Ammon's horn (tissue), 1 donor: Measurements from ENCODE around the gene DCLK1.
A peak's percentile ranks its signal among the peaks of the same experiment; 100 is the strongest.
"Not testable (repeated sequence)": the region's sequence is repeated elsewhere in the genome, so short reads cannot be mapped to it uniquely, and the experiment has no call there.

ENCODE experiments used
- DNase-seq: peaks from one replicate; pipeline ENCODE4 v3.0.0-alpha.2; 2016; ENCODE audit warnings: low spot score

DCLK1 gene

DNA sequence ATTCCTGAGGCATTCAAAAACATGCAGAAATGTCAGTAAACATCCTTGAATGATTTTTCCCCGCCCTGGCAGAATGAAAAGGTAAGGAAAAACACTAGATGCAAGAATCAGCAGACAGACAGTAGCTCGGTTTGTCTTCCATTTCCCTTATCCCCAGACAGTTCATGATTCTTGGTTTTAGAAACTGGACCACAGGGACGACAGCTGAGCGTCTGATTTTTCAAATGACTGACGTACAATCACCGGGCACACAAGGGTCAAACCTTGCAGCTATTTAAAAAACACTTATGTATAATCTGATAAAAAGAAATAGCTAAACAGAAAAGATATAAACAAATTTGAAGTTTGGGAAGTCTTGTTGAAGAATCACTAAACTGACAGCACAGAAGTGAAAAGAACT is 47.1 kb downstream of the DCLK1 start:
- no peak for DNase-seq

DNA sequence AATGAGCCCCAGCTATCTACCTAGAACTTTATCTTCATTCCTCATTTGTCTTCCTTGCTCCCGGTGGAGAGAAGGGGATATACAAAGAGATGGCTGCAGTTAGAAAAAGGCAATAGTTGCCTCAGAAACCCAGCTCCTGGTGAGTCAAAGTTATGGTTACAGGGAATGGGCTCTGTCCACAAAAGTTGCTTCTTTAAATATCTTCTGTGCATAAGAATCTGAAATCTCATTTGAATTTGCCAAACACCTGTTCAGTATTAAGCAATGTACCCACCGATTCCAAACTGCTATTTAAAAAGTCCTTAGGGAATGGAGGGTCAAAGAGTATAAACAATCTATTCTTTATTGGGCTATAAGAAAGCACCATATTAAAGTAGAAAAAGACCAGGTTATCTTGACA is 48.4 kb downstream of the DCLK1 start:
- DNase-seq, result no peak

DNA sequence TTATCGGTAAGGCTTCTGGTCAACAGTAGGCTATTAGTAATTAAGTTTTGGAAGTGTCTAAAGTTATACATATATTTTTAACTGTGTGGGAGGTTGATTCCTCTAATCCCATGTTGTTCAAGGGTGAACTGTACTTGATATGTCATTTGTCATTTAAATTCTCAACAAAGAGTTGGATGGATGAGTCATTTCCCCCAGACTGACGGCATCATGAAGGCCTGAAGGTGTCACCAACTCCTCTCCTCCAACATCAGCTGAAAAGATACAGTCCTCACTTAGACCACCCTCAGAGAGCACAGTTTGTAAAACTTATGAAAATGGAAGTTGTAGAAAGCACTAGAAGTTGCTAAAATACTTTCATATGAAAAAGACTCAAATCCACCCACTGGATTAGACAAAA is 48.8 kb downstream of the DCLK1 start:
- no peak for DNase-seq

DNA sequence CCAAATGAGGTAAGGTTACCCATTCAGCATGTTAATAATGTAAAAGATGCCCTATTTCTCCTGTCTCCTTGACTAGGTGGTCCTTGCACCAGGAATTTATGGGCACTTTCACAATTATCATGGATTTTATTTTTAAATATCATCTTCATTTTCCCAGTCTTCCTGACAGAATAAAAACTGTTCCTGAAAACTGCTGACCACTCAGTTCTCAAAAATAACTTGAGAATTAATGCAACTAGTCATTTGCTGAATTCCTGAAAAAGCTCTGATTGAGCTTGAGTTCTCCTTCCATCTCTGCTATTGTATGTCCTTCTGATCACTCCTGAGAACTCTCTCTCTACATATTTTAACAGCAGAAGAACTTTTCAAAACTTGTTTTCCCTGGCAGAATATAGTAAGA is 55.0 kb downstream of the DCLK1 start:
- no peak for DNase-seq

DNA sequence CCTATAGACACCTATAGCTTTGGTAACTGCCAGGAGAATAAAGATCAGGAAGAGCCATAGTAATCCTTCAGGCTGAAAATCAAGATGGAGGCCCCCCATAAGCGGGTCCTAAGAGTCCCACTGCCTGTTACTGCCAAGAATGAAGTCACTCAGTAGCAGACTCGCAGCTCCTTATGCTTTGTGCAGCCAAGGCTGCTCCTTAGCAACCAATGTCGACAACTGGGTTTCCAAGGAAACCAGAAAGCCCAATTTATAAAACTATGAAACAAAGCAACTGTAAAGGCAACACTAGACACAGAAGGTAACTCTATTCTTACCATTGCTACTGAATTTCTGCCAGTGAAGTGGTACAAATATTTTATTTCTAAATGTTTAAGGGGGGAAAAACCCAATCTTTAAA is 56.5 kb downstream of the DCLK1 start:
- DNase-seq, result peak; percentile 75

DNA sequence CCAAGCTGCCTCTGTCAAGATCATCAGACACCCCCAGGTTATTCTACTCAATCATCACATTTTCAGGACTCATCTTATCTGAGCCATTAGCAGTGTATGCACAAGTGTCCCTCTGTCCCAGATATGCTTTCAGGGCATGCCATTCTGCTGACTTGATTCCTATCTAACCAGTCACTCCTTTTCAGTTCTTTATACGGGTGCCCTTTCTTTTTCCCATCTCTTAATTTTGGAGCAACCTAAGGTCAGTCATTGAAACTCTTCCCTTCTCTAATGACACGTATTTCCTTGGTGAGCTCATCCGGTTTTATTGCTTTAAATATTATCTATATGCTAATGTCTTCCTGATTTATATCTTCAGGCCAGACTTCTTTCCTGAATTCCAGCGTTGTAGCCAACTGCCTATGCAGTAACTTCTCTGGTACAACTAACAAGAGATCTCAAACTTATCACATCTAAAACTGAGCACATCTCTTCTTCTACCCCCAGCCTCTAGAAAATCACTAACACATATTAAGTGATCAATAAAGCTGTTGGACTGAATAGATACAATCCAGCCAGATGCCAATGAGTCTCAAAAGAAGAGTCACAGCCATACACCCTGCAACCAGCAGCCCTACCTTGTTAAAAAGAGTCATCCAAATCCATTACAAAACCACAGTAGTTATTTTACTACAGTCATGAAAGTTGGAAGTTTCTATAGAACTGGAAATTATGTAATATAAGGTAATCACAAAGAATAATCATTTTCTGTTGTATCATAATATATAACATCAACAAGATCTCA is 58.8 kb downstream of the DCLK1 start:
- no peak for DNase-seq

DNA sequence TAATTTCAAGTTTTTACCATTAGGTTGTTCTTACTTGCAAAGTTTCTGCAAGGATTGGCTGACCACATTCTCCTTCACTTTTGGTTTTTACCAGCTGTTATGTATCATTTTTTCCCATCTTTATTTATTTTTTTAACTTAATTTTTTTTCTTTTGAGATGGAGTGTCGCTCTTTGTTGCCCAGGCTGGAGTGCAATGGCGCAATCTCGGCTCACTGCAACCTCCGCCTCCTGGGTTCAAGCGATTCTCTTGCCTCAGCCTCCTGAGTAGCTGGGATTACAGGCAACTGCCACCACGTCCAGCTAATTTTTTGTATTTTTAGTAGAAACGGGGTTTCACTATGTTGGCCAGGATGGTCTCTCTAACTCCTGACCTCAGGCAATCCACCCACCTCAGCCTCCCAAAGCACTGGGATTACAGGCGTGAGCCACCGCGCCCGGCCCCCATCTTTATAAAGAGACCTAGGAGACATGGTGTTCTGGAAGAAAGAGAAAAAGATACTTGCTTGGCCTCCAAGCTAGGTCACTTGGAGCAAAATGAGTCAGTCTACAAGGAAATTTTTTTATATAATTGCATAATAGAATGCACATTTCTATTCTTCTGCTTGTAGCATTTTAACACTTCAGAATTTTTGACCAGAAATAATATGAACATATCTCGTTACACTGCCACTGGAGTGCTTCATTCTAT is 60.5 kb downstream of the DCLK1 start:
- DNase-seq, result not testable (repeated sequence)

DNA sequence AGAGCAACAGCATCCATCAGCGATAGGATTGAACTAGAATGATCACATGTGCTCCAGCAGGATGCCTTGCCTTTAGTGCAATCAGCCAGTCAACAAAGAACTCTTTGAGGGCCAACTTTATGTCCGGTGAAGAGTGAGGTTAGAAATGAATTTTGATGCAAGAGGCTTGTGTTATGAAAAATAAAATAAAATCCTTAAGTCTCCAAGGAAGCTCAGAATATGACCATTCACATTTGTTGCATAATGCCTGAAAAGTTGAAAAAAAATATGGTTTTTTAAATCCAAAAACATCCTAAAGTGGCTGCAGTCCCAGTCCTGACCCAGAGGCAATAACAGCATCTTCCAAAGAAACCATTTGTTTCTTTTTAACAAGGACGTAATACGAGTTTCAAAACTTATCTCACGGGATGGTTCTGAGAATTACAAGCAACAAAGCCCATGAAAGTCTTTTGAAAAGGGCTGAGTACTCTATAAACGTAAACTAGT is 61.3 kb downstream of the DCLK1 start:
- DNase-seq, result no peak

DNA sequence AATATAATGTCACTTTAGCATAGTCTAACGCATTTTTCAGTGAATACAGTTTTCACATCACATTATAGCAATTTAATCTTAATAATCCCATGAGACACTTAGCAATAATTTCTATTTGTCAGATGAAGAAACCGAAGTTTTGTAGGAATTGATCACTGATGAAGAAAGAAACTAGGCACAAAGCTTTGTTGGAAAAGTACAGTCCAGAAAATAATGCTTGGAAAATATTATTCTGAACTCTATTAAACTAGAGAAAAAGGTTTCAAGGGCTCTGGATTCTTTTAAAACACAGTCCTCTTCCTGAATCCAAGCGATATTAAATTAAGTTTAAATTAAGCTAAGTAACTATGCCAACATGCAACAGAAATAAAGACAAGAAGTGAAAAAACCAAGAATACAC is 62.2 kb downstream of the DCLK1 start:
- no peak for DNase-seq

DNA sequence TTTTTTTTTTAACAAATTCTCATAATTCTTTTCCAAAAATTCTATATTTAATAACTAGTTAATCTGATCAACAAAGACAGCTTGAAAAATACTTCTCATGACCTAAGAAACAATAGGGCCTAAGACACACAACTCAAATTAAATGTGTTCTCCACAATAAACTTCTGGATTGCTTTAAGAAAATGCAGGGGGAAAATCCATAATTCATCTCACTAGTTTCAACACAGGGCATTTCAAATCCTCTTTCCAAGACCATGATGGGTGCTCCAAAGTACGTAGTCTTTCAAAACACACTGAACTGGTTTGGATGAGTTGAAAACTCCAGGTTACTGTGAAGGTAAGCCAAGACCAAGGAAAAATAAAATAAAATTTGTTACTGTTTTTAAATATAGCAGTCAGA is 62.6 kb downstream of the DCLK1 start:
- no peak for DNase-seq

DNA sequence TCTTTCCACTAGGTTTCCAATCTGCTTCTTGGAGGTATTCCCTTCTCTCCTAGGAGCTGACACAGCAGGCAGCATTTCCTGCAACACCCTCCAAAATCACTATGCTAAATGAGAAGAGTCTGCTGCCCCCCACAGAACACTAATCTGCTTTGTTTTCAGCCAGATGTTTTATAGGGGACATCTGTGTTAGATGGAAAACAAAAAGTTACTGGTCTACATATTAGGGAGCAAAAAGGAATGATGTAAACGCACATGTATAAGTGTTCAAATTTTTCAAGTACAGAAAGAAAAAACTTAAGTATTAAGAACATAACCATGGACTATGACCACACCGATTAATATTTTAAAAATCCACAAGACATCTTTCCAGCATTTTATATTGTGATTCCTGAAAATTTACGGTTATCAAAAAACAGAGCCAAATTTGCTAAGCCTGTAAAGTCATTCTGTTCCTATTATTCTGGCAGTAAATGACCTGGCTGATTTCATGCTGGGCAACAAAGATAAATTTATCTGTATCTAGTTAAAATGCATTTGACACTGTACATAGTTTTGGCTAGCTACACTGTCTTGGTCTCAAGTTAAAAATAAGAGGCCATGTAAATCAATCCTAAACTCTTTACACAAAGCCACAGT is 63.3 kb downstream of the DCLK1 start:
- DNase-seq, result no peak

DNA sequence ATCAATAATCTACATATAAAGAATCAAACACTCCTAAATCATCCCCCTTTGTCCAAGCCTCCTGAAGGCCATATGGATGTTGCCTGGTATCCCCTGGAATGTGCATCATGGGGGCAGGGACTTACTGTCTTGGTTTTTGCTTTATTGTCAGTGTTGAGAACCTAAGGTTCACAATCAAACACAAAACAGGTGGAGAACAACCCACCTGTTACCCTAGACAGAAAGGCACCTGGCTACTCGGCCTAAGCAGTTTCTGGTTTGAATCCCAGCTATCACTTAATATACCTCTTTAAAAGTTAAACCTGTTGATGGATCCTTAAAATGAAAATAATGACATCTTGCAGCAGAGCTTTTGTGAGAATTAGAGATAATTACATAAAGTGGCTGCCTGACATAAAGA is 68.9 kb downstream of the DCLK1 start:
- DNase-seq, result no peak

DNA sequence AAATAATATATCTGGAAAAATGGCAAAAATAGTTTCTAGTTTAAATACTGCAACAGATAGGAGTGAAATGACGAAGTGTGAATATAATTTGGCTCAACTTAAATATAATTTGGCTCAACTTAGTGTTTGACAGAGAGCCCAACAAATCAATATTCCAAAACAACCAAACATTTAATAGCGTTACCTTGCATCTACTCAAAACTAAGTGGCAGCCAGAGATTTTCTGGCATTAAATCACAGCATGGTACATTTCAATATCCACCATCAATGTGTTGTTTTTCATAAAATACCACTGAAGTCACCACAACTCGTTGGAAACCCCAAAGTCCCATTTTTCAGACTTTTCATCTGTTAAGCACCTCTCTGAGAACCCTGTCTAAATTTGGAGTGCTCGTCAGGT is 69.6 kb downstream of the DCLK1 start:
- DNase-seq, result no peak

DNA sequence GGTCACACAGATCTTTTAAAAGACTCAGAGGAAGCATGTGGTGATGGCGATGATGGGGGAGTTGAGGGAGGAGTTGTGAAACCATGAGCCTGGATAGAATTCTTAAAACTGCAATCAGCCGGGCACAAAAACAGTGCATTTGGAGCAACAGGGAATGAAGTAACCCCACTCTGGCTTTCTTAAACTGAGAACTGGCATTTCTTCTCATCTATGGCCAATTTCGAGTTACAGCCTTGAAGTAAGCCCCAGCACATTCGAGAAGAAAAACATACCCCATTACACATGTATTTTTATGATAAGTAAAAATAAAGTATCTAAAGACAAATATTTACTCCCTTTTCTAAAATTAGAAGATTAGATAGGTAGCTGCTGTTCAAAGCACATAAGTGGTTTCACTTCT is 70.1 kb downstream of the DCLK1 start:
- no peak for DNase-seq

DNA sequence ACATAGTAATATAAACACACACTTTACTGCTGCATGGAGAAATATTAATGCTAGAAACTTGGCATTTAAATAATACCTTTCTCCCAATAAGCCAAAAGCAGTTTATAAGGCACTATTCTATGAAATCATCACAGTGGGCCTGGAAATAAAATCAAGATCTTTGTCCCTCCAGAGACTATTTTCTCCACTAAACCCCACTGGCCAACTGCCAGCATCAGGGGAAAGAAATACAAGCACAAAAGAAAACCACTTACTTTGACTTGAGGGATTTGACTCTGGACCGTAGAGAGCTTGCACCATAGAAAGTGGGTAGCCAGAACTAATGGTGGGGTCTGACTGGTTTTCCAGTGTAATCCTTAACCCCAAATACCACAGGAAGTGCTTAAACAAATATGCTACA is 71.9 kb downstream of the DCLK1 start:
- DNase-seq, result no peak

DNA sequence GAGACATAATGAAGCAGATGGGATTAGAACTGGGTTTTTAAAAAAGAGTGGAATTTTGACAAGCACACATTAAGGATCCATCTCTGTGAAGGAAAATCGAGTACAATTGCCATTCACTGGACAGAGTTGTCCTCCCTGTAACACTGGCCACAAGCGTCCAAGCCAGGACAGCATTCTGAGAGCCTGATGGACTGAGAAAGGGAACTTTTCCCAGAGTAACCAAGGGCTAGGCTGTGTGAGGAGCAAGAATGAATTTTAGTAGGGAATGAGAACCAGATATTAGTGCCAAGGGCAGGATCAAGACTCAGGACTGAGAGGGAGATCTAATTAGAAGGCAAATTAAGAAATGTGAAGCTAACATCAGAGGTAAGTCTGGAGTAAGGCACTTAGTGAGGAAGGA is 73.1 kb downstream of the DCLK1 start:
- DNase-seq, result peak; percentile 28

DNA sequence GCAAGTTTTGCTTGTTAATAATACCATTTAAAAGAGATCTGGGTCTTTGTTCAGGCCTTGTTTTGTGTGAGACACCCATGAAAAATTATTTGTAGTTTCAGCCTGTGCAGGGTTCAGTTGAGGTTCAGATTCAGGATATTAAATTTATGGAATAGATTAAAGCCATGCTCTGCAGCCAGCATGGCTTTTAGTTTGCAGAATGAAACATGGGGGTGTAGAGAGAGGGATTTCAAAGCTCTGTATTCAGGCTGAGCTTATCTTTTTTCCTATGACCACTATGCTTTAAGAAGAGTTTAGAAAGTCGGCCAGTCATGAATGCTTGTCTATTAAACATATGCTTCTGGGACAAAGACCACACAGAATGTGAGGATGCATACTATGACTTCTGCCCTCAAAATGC is 73.6 kb downstream of the DCLK1 start:
- no peak for DNase-seq

DNA sequence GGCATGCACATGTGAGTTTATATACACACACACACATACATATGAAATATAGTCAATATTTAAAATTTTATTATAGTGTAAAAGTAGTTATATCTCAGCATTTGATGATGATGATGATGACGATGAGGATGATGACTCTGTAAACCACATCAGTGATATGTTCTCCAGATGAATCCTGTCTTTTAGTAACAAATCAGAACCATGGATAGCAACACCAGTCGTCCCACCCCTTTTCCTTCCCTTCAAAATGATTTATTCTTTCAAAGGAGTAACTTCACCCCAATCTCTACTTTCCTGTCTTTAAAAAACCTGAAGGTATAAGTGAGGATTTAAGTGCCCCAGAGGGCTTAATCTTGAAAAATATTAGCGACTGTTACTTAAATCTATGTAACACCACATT is 74.1 kb downstream of the DCLK1 start:
- DNase-seq, result no peak

DNA sequence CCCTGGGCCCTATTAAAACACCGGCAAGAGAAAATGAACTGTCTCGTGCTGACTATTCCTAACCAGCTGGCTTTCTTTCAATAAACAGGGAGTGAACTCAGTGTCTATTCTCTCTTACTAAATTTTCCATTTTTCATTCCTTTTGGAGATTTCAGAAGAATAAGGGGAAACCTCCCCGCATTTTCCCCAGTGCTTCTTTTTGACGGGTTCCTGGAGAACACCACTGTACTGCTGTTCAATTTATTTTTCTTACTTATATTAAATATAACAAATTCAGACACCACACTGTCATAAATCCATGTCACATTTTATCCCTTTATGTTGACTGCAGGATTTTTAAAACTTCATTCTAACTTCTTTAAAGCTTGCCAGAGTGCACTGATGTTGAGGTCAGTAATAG is 75.8 kb downstream of the DCLK1 start:
- DNase-seq, result no peak

DNA sequence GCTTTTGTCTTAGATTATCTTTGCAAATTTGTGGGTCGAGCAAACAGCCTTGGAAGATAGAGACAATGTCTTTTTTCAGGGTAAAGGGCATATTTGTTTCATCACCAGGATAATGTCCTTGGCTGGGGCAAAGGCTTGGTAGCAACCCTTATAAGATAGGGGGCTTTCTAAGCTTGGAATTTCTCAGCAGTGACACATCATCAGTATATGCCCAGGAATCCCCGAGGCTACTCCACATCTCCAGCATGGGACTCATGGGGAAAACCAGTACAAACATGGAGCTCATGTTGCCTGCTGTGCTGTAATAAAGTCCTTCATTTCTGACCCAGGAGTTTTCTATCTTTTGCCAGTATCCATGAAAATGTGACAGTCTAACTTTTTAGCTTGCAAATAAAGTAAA is 77.1 kb downstream of the DCLK1 start:
- no peak for DNase-seq

DNA sequence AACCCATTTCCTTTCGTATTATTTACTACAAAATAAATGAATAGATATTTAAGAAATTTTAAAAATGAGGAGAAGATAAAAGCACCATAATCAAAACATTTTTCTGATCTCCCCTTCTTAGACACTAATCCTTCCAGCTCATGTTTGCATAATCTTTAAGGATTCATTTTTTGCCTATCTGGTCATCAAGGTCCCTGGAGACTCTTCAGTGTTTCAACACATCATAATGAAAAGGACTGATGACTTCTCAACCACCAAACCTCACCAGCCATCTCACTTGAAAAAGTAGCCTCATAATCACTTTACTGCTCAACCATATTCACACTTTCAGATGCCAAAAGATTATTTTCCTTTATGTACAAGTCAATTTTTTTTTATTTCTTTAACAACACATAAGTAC is 80.1 kb downstream of the DCLK1 start:
- no peak for DNase-seq

DNA sequence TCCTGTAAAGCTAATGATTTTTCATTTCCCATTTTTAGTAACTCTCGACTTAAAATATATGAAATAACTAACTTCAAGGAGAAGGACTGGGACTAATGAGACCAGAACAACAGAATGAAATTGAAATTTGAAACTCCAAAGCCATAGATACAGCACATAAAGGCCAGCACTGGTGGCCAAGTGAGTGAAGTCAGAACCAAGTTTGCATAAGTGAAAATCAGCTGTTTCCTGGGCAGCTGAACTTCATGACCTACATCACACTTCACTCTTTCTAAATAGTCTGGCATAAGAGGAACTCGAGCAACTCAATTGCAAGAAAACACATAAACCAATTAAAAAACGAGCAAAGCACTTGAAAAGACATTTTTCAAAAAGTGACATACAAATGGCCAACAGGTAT is 84.5 kb downstream of the DCLK1 start:
- DNase-seq, result no peak
